ENCODE results near the gene MAST2. TPM values are rescaled to one million over a fixed set of nuclear protein-coding genes. Genes with fewer than 3 reads are reported as not detected.

Gene MAST2
- total and polyA plus RNA-seq, 2 donors (not counting 3 experiments of a cell fraction or from before 2014, with no cell fraction given) = 25.0 to 41.2 TPM

- Histone ChIP-seq H3K9ac (replicated peaks; ENCODE audit: extremely low read depth, insufficient read depth, low read length) (no peak overlapping the region), H3K4me2 (ENCODE audit: insufficient read depth, low read length) (no peak overlapping the region), H2AFZ (ENCODE audit: low read depth, low read length) (no peak overlapping the region), H3K9me3 (replicated peaks; ENCODE audit: control insufficient read depth, insufficient read depth, low read length) (no peaks in the 10 kb centered on the region), H3K4me1 (ENCODE audit: control insufficient read depth, extremely low read depth, insufficient read depth, low read length) (no peaks in the 10 kb centered on the region), H3K9me1 (replicated peaks; ENCODE audit: control insufficient read depth, extremely low read depth, insufficient read depth, low read length) (no peaks in the 10 kb centered on the region), H3K79me2 (ENCODE audit: control insufficient read depth, insufficient read depth, low read length) (no peaks in the 10 kb centered on the region), H3K4me3 (replicated peaks in 1 of 3; ENCODE audit: insufficient read depth in 1 of 3, low read depth in 1 of 3, low read length in 3 of 3) (no peak overlapping the region), H4K20me1 (replicated peaks; ENCODE audit: control insufficient read depth, extremely low read depth, insufficient read depth, low read length) (no peaks in the 10 kb centered on the region), H3K27me3 (ENCODE audit: control insufficient read depth in 2 of 2, insufficient read depth in 2 of 2, low read length in 2 of 2) (no peaks in the 10 kb centered on the region), H3K36me3 (ENCODE audit: control insufficient read depth in 2 of 2, extremely low read depth in 1 of 2, insufficient read depth in 2 of 2, low read length in 2 of 2) (peaks cover 0 to 2% of the 10 kb centered on the region in 2 experiments), H3K27ac (ENCODE audit: insufficient read depth, low read depth, low read length) (no peak overlapping the region)
- ChIA-PET CTCF (no interaction called here), POLR2A (no interaction called here)
- TF ChIP-seq JUN (IDR thresholded peaks at IDR 0.05; ENCODE audit: borderline replicate concordance, insufficient read depth, insufficient read length, low read depth) (no peak), CTCF (IDR thresholded peaks at IDR 0.05; ENCODE audit: extremely low read depth in 1 of 2, insufficient read depth in 1 of 2, low read depth in 1 of 2, low read length in 2 of 2) (no peak)
- no TSS peak for BruUV-seq (replicated peaks)
- FAIRE-seq = no peak
- dilution Hi-C loops (cut with MboI; ENCODE audit: extremely low pct_ligation_motif_present, low sequenced_read_pairs) (no loop called here), intact Hi-C loops (cut with micrococcal nuclease) (no loop called here)
- DNase-seq (ENCODE audit: low read depth, low spot score) = no peak
These were observed 214.6 kb downstream of the MAST2 start for GRCh38 chr1:46017876-46018503.

- TF ChIP-seq POLR2AphosphoS5 (IDR thresholded peaks at IDR 0.05; ENCODE audit: insufficient read depth, low read depth, low read length) (no peak), EZH2 (IDR thresholded peaks at IDR 0.05; ENCODE audit: borderline replicate concordance, low read depth, low read length, severe bottlenecking) (no peak), GATA2 (IDR thresholded peaks at IDR 0.05; ENCODE audit: insufficient read depth, insufficient read length, low read depth, low read length) (no peak), CTCF (IDR thresholded peaks at IDR 0.05; ENCODE audit: extremely low read depth in 1 of 2, insufficient read depth in 1 of 2, low read depth in 1 of 2, low read length in 2 of 2) (no peak), MYC (IDR thresholded peaks at IDR 0.05; ENCODE audit: low read depth, low read length) (no peak), FOS (IDR thresholded peaks at IDR 0.05; ENCODE audit: borderline replicate concordance, insufficient read depth, low read length) (no peak), JUN (IDR thresholded peaks at IDR 0.05; ENCODE audit: borderline replicate concordance, insufficient read depth, insufficient read length, low read depth) (no peak)
- TF ChIP-seq, protein P1, sequence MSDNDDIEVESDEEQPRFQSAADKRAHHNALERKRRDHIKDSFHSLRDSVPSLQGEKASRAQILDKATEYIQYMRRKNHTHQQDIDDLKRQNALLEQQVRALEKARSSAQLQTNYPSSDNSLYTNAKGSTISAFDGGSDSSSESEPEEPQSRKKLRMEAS (IDR thresholded peaks at IDR 0.05; ENCODE audit: insufficient read depth, insufficient read length) = no peak
- Histone ChIP-seq H3K36me3 (ENCODE audit: control insufficient read depth in 2 of 2, extremely low read depth in 1 of 2, insufficient read depth in 2 of 2, low read length in 2 of 2) (peaks cover 2% of the 10 kb centered on the region in 2 experiments), H3K27ac (ENCODE audit: insufficient read depth, low read depth, low read length) (no peak overlapping the region), H3K4me3 (replicated peaks in 1 of 3; ENCODE audit: insufficient read depth in 1 of 3, low read depth in 1 of 3, low read length in 3 of 3) (no peak overlapping the region), H2AFZ (ENCODE audit: low read depth, low read length) (no peak overlapping the region), H3K9me1 (replicated peaks; ENCODE audit: control insufficient read depth, extremely low read depth, insufficient read depth, low read length) (no peaks in the 10 kb centered on the region), H3K9ac (replicated peaks; ENCODE audit: extremely low read depth, insufficient read depth, low read length) (no peak overlapping the region), H3K9me3 (replicated peaks; ENCODE audit: control insufficient read depth, insufficient read depth, low read length) (no peaks in the 10 kb centered on the region), H4K20me1 (replicated peaks; ENCODE audit: control insufficient read depth, extremely low read depth, insufficient read depth, low read length) (no peaks in the 10 kb centered on the region), H3K4me2 (ENCODE audit: insufficient read depth, low read length) (no peak overlapping the region), H3K27me3 (ENCODE audit: control insufficient read depth in 2 of 2, insufficient read depth in 2 of 2, low read length in 2 of 2) (no peaks in the 10 kb centered on the region), H3K4me1 (ENCODE audit: control insufficient read depth, extremely low read depth, insufficient read depth, low read length) (no peaks in the 10 kb centered on the region), H3K79me2 (ENCODE audit: control insufficient read depth, insufficient read depth, low read length) (no peaks in the 10 kb centered on the region)
- no peak for FAIRE-seq
- dilution Hi-C loops (cut with MboI; ENCODE audit: extremely low pct_ligation_motif_present, low sequenced_read_pairs) (no loop called here), intact Hi-C loops (cut with micrococcal nuclease) (no loop called here)
- BruUV-seq (replicated peaks) = no TSS peak
- DNase-seq (ENCODE audit: low read depth, low spot score) = no peak
- ChIA-PET POLR2A (no interaction called here), CTCF (no interaction called here)
These were observed 215.9 kb downstream of the MAST2 start for GRCh38 chr1:46019348-46019747.

Measured in endothelial cell of umbilical vein (primary cell).